ENCODE measurements around the gene MRTFA. TPM values are rescaled to one million over a fixed set of nuclear protein-coding genes. Genes with fewer than 3 reads are reported as not detected.
A peak's percentile ranks its signal among the peaks of the same experiment; 100 is the strongest.

MRTFA gene
- total RNA-seq, 1 donor from 2014 or later: 115 TPM

- DNase-seq (no peak), ATAC-seq (ENCODE audit: low read depth) (no peak)
- POLR2A ChIA-PET: interaction anchor here (0.5 to 3.0 kb wide), 19 partner anchors 9 to 1295 kb away, joined by 3 to 41 read pairs (median 6); no protein-coding TSS in a partner anchor
- intact Hi-C loops (cut with micrococcal nuclease): loop anchor here (1.0 to 10.0 kb wide), 9 partner anchors 10 to 591 kb away; partner anchors contain the start of genes ADSL, SGSM3, ST13 and XPNPEP3
- no peaks in the 10 kb centered on the region for H3K27me3 Mint-ChIP-seq
- H3K36me3 Mint-ChIP-seq (ENCODE audit: low read depth): peaks cover 11% of the 10 kb centered on the region
- peak overlapping the region; percentile 98 for H3K4me3 Mint-ChIP-seq
- TF ChIP-seq, protein P1, sequence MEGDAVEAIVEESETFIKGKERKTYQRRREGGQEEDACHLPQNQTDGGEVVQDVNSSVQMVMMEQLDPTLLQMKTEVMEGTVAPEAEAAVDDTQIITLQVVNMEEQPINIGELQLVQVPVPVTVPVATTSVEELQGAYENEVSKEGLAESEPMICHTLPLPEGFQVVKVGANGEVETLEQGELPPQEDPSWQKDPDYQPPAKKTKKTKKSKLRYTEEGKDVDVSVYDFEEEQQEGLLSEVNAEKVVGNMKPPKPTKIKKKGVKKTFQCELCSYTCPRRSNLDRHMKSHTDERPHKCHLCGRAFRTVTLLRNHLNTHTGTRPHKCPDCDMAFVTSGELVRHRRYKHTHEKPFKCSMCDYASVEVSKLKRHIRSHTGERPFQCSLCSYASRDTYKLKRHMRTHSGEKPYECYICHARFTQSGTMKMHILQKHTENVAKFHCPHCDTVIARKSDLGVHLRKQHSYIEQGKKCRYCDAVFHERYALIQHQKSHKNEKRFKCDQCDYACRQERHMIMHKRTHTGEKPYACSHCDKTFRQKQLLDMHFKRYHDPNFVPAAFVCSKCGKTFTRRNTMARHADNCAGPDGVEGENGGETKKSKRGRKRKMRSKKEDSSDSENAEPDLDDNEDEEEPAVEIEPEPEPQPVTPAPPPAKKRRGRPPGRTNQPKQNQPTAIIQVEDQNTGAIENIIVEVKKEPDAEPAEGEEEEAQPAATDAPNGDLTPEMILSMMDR (IDR thresholded peaks at IDR 0.05): no peak
- H3K9me3 Mint-ChIP-seq: no peaks in the 10 kb centered on the region
- peak overlapping the region; percentile 63 for H3K27ac Mint-ChIP-seq
- peaks cover 49% of the 10 kb centered on the region for H3K4me1 Mint-ChIP-seq
- CTCF ChIA-PET: interaction anchor here (3.0 kb wide), 1 partner anchor 10 kb away, joined by 10 read pairs; no protein-coding TSS in a partner anchor
Measured at GRCh38 chr22:40635940-40636379, 559 bp downstream of the MRTFA start.

- Mint-ChIP-seq H3K27ac (peak overlapping the region; percentile 63), H3K36me3 (ENCODE audit: low read depth) (peaks cover 11% of the 10 kb centered on the region), H3K4me1 (peaks cover 51% of the 10 kb centered on the region), H3K4me3 (peak overlapping the region; percentile 98), H3K9me3 (no peaks in the 10 kb centered on the region), H3K27me3 (no peaks in the 10 kb centered on the region)
- TF ChIP-seq, protein P1 (IDR thresholded peaks at IDR 0.05): no peak
- CTCF ChIA-PET: interaction anchor here (1.0 to 3.0 kb wide), 5 partner anchors 11 to 198 kb away, joined by 3 to 10 read pairs (median 8); no protein-coding TSS in a partner anchor
- no peak for DNase-seq
- POLR2A ChIA-PET: interaction anchor here (0.6 to 1.9 kb wide), 3 partner anchors 11 to 591 kb away, joined by 3 to 12 read pairs (median 9); no protein-coding TSS in a partner anchor
- intact Hi-C loops (cut with micrococcal nuclease): loop anchor here (5.0 to 10.0 kb wide), 3 partner anchors 263 to 590 kb away; partner anchors contain the start of gene SGSM3
- ATAC-seq (ENCODE audit: low read depth): no peak
Measured at GRCh38 chr22:40635043-40635939, 1.2 kb downstream of the MRTFA start.

DNA sequence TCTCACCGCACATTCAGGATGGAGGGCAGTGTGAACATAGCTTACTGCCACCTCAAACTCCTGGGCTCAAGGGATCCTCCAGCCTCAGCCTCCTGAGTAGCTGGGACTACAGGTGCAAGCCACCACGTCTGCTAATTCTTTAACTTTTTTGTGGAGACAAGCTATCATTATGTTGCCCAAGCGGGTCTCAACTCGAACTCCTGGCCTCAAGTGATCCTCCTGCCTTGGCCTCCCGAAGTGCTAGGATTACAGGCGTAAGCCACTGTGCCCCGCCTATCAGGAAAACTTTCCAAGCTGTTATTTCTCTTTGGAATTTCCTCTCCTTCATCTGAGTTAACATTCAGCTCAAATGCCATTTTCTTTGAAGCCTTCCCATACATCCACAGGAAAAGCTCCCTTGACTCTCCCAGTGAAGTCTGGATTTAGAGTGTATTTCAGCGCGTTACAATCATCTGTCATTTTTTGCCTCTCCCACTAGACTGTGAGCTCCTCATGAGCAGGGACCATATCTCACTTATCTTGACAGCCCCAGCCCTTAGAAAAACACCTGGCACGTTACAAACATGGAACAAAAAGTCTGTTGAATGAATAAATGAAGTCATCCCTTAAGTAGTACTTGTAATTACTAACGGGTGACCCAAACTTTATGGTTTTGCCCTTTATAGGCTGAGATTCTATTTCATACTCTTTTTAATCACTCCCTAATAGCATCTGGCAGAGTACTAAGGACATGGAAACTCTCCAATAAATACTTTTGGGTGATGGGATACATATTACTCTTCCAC is 2.2 kb downstream of the MRTFA start:
- Mint-ChIP-seq H3K9me3 (no peaks in the 10 kb centered on the region), H3K27me3 (no peaks in the 10 kb centered on the region), H3K4me1 (peaks cover 55% of the 10 kb centered on the region), H3K4me3 (peak overlapping the region; percentile 25), H3K27ac (no peak overlapping the region), H3K36me3 (ENCODE audit: low read depth) (peaks cover 11% of the 10 kb centered on the region)
- ChIA-PET POLR2A (interaction anchor here (0.6 to 1.2 kb wide), 7 partner anchors 10 to 198 kb away, joined by 3 to 4 read pairs (median 3); partner anchors contain the start of gene SLC25A17), CTCF (interaction anchor here (1.0 to 2.2 kb wide), 5 partner anchors 12 to 281 kb away, joined by 3 to 9 read pairs (median 4); no protein-coding TSS in a partner anchor)
- intact Hi-C loops (cut with micrococcal nuclease): loop anchor here (10.0 kb wide), 1 partner anchor 590 kb away; no protein-coding TSS in a partner anchor
- no peak for ATAC-seq (ENCODE audit: low read depth)
- no peak for DNase-seq
- TF ChIP-seq, protein P1 (IDR thresholded peaks at IDR 0.05): no peak

GRCh38 chr22:40633036-40633435 is 3.5 kb downstream of the MRTFA start:
- TF ChIP-seq, protein P1 (IDR thresholded peaks at IDR 0.05): no peak
- Mint-ChIP-seq H3K4me1 (peaks cover 66% of the 10 kb centered on the region), H3K9me3 (no peaks in the 10 kb centered on the region), H3K36me3 (ENCODE audit: low read depth) (peaks cover 11% of the 10 kb centered on the region), H3K27ac (peak overlapping the region; percentile 12), H3K4me3 (no peak overlapping the region), H3K27me3 (no peaks in the 10 kb centered on the region)
- CTCF ChIA-PET: interaction anchor here (0.6 to 2.2 kb wide), 3 partner anchors 13 to 108 kb away, joined by 4 to 9 read pairs (median 8); no protein-coding TSS in a partner anchor
- ATAC-seq (ENCODE audit: low read depth): no peak
- no peak for DNase-seq
- POLR2A ChIA-PET: interaction anchor here (0.7 to 1.2 kb wide), 2 partner anchors 97 to 99 kb away, joined by 3 read pairs; no protein-coding TSS in a partner anchor
- intact Hi-C loops (cut with micrococcal nuclease): loop anchor here (10.0 kb wide), 1 partner anchor 588 kb away; no protein-coding TSS in a partner anchor

Measured in activated B cell treated with CpG ODN at 0.5 μM for 24 hours (primary cell).